Uterus (tissue), 2 donors: ENCODE data around the gene SPIB.
"Not testable (repeated sequence)": the region's sequence is repeated elsewhere in the genome, so short reads cannot be mapped to it uniquely, and the experiment has no call there.

Experiments
- POLR2A ChIP-seq, 2 donors: fragments of 450-650 bp; IDR thresholded peaks; one replicate each; pipeline ENCODE4 v1.6.1; 2016; ENCODE audit warnings: antibody characterized with exemption in 2 of 2, mild to moderate bottlenecking in 1 of 2, moderate library complexity in 1 of 2
- TF ChIP-seq, protein P1 (sequence below), 4 experiments: fragments of 200-600 bp in 2 of 4; fragments of 450-650 bp in 2 of 4; sonication (generic) in 2 of 4; IDR thresholded peaks; one replicate each; pipeline ENCODE4 v1.5.1; 2016 to 2019; ENCODE audit warnings: antibody characterized with exemption in 4 of 4, mild to moderate bottlenecking in 2 of 4, moderate library complexity in 1 of 4

DNA sequence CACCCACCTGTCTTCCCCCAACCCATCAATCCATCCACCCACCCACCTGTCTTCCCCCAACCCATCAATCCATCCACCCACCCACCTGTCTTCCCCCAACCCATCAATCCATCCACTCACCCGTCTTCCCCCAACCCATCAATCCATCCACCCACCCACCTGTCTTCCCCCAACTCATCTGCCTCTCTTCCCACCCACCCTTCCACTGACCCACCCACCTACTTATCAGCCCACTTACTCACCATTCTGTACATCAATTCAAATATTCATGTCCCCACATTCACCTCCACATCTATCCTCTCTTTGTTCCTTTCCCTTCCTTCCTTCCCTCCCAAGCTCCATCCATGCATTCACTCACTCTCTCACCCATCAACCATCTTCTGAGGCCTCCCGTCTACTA, 20.4 kb downstream of the SPIB start:
- TF ChIP-seq, protein P1, sequence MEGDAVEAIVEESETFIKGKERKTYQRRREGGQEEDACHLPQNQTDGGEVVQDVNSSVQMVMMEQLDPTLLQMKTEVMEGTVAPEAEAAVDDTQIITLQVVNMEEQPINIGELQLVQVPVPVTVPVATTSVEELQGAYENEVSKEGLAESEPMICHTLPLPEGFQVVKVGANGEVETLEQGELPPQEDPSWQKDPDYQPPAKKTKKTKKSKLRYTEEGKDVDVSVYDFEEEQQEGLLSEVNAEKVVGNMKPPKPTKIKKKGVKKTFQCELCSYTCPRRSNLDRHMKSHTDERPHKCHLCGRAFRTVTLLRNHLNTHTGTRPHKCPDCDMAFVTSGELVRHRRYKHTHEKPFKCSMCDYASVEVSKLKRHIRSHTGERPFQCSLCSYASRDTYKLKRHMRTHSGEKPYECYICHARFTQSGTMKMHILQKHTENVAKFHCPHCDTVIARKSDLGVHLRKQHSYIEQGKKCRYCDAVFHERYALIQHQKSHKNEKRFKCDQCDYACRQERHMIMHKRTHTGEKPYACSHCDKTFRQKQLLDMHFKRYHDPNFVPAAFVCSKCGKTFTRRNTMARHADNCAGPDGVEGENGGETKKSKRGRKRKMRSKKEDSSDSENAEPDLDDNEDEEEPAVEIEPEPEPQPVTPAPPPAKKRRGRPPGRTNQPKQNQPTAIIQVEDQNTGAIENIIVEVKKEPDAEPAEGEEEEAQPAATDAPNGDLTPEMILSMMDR (IDR thresholded peaks at IDR 0.05) = not testable (repeated sequence)
- not testable (repeated sequence) for TF ChIP-seq POLR2A (IDR thresholded peaks at IDR 0.05)
